ENCODE results near the gene MAPRE2. TPM values are rescaled to one million over a fixed set of nuclear protein-coding genes. Genes with fewer than 3 reads are reported as not detected.

Gene MAPRE2
- total RNA-seq, 1 experiment from 2014 or later, result 16.4 TPM

GRCh38 chr18:35089891-35090550, 48.8 kb downstream of the MAPRE2 start:
- ChIA-PET POLR2A (ENCODE audit: low non-redundant PET) (no interaction called here), CTCF (no interaction called here)
- Histone ChIP-seq H3K4me3 (ENCODE audit: low read depth, low read length, poor library complexity, severe bottlenecking) (no peak overlapping the region), H3K27me3 (replicated peaks; ENCODE audit: insufficient read depth, low read depth, low read length, poor library complexity) (no peaks in the 10 kb centered on the region), H3K4me1 (ENCODE audit: insufficient read depth, low read length, poor library complexity, severe bottlenecking) (no peaks in the 10 kb centered on the region), H3K9me3 (ENCODE audit: low read depth, low read length, poor library complexity, severe bottlenecking) (no peaks in the 10 kb centered on the region), H3K36me3 (ENCODE audit: insufficient read depth, low read length, poor library complexity, severe bottlenecking) (no peaks in the 10 kb centered on the region), H3K27ac (ENCODE audit: low read depth, low read length, poor library complexity, severe bottlenecking) (no peak overlapping the region)
- no peak for DNase-seq (ENCODE audit: low spot score)
- BruUV-seq (replicated peaks), result no TSS peak
- intact Hi-C loops (cut with micrococcal nuclease; ENCODE audit: unreplicated experiment), result no loop called here
- TF ChIP-seq CTCF (conservative IDR thresholded peaks at IDR 0.05; ENCODE audit: low read depth, low read length), result no peak
- no peak for TF ChIP-seq EZH2 (IDR thresholded peaks at IDR 0.05; ENCODE audit: borderline replicate concordance, low read depth, low read length, poor library complexity, severe bottlenecking)

GRCh38 chr18:35091841-35092240, 50.6 kb downstream of the MAPRE2 start:
- Histone ChIP-seq H3K9me3 (ENCODE audit: low read depth, low read length, poor library complexity, severe bottlenecking) (no peaks in the 10 kb centered on the region), H3K27ac (ENCODE audit: low read depth, low read length, poor library complexity, severe bottlenecking) (no peak overlapping the region), H3K27me3 (replicated peaks; ENCODE audit: insufficient read depth, low read depth, low read length, poor library complexity) (no peaks in the 10 kb centered on the region), H3K4me1 (ENCODE audit: insufficient read depth, low read length, poor library complexity, severe bottlenecking) (no peaks in the 10 kb centered on the region), H3K4me3 (ENCODE audit: low read depth, low read length, poor library complexity, severe bottlenecking) (no peak overlapping the region), H3K36me3 (ENCODE audit: insufficient read depth, low read length, poor library complexity, severe bottlenecking) (no peaks in the 10 kb centered on the region)
- CTCF ChIA-PET, result no interaction called here
- POLR2A ChIA-PET (ENCODE audit: low non-redundant PET), result no interaction called here
- intact Hi-C loops (cut with micrococcal nuclease; ENCODE audit: unreplicated experiment), result no loop called here
- no peak for DNase-seq (ENCODE audit: low spot score)
- no TSS peak for BruUV-seq (replicated peaks)
- TF ChIP-seq EZH2 (IDR thresholded peaks at IDR 0.05; ENCODE audit: borderline replicate concordance, low read depth, low read length, poor library complexity, severe bottlenecking) (no peak), CTCF (conservative IDR thresholded peaks at IDR 0.05; ENCODE audit: low read depth, low read length) (no peak)

- Histone ChIP-seq H3K9me3 (ENCODE audit: low read depth, low read length, poor library complexity, severe bottlenecking) (no peaks in the 10 kb centered on the region), H3K4me3 (ENCODE audit: low read depth, low read length, poor library complexity, severe bottlenecking) (no peak overlapping the region), H3K4me1 (ENCODE audit: insufficient read depth, low read length, poor library complexity, severe bottlenecking) (no peaks in the 10 kb centered on the region), H3K27ac (ENCODE audit: low read depth, low read length, poor library complexity, severe bottlenecking) (no peak overlapping the region), H3K36me3 (ENCODE audit: insufficient read depth, low read length, poor library complexity, severe bottlenecking) (no peaks in the 10 kb centered on the region), H3K27me3 (replicated peaks; ENCODE audit: insufficient read depth, low read depth, low read length, poor library complexity) (no peaks in the 10 kb centered on the region)
- no peak for TF ChIP-seq EZH2 (IDR thresholded peaks at IDR 0.05; ENCODE audit: borderline replicate concordance, low read depth, low read length, poor library complexity, severe bottlenecking)
- TF ChIP-seq CTCF (conservative IDR thresholded peaks at IDR 0.05; ENCODE audit: low read depth, low read length), result no peak
- intact Hi-C loops (cut with micrococcal nuclease; ENCODE audit: unreplicated experiment), result no loop called here
- no peak for DNase-seq (ENCODE audit: low spot score)
- ChIA-PET CTCF (no interaction called here), POLR2A (ENCODE audit: low non-redundant PET) (no interaction called here)
- no TSS peak for BruUV-seq (replicated peaks)
These were observed 54.9 kb downstream of the MAPRE2 start for GRCh38 chr18:35095983-35096676.
